ENCODE data around the gene CEACAM19.

- no peak for TF ChIP-seq CTCF (conservative IDR thresholded peaks at IDR 0.05)
- no peak for TF ChIP-seq EZH2 (IDR thresholded peaks at IDR 0.05; ENCODE audit: low read depth)
Observed at GRCh38 chr19:44703336-44704078, 32.2 kb downstream of the CEACAM19 start.
